Measurements from ENCODE around the gene CBX4. TPM values are rescaled to one million over a fixed set of nuclear protein-coding genes. Genes with fewer than 3 reads are reported as not detected.

The CBX4 gene
- 16.9 TPM for total RNA-seq
- long read RNA-seq, partial matches to known transcripts, result 0 of 23 reads
- long read RNA-seq, other reads (novel, unspliced or antisense), result 23 of 23 reads

GRCh38 chr17:79839356-79840268 is at the start of gene CBX4:
Gene CBX4 (minus strand): TSS chr17:79839440. CDS start chr17:79839251, 189 bp downstream.
- peak; percentile 98 for DNase-seq (ENCODE audit: low spot score)

GRCh38 chr17:79888009-79888540 is 48.8 kb upstream of the CBX4 start:
- peak; percentile 72 for DNase-seq (ENCODE audit: low spot score)

GRCh38 chr17:79887451-79887991 is 48.3 kb upstream of the CBX4 start:
- DNase-seq (ENCODE audit: low spot score), result peak; percentile 53

GRCh38 chr17:79883202-79883601 is 44.0 kb upstream of the CBX4 start:
- DNase-seq (ENCODE audit: low spot score), result no peak

GRCh38 chr17:79878329-79878947 is 39.2 kb upstream of the CBX4 start:
- DNase-seq (ENCODE audit: low spot score), result no peak

- DNase-seq (ENCODE audit: low spot score), result no peak
Observed at GRCh38 chr17:79877041-79877440, 37.8 kb upstream of the CBX4 start.

GRCh38 chr17:79875511-79875910 is 36.3 kb upstream of the CBX4 start:
- DNase-seq (ENCODE audit: low spot score), result no peak

GRCh38 chr17:79874329-79874981 is 35.2 kb upstream of the CBX4 start:
- no peak for DNase-seq (ENCODE audit: low spot score)

GRCh38 chr17:79873583-79873982 is 34.3 kb upstream of the CBX4 start:
- no peak for DNase-seq (ENCODE audit: low spot score)

- DNase-seq (ENCODE audit: low spot score), result no peak
Observed at GRCh38 chr17:79872762-79873161, 33.5 kb upstream of the CBX4 start.

GRCh38 chr17:79871131-79871530 is 31.9 kb upstream of the CBX4 start:
- DNase-seq (ENCODE audit: low spot score), result no peak

- DNase-seq (ENCODE audit: low spot score), result no peak
Observed at GRCh38 chr17:79870540-79870939, 31.3 kb upstream of the CBX4 start.

GRCh38 chr17:79866791-79867518 is 27.7 kb upstream of the CBX4 start:
- DNase-seq (ENCODE audit: low spot score), result no peak

- DNase-seq (ENCODE audit: low spot score), result no peak
Observed at GRCh38 chr17:79865351-79866210, 26.3 kb upstream of the CBX4 start.

GRCh38 chr17:79864617-79865250 is 25.5 kb upstream of the CBX4 start:
- DNase-seq (ENCODE audit: low spot score), result no peak

GRCh38 chr17:79864147-79864546 is 24.9 kb upstream of the CBX4 start:
- no peak for DNase-seq (ENCODE audit: low spot score)

GRCh38 chr17:79862771-79863440 is 23.7 kb upstream of the CBX4 start:
- DNase-seq (ENCODE audit: low spot score), result no peak

GRCh38 chr17:79862238-79862637 is 23.0 kb upstream of the CBX4 start:
- no peak for DNase-seq (ENCODE audit: low spot score)

All from mesenteric fat pad (tissue), 1 donor.